Mesothelial cell of epicardium (in vitro differentiated cells): ENCODE data around the gene CHMP4B. TPM values are rescaled to one million over a fixed set of nuclear protein-coding genes. Genes with fewer than 3 reads are reported as not detected.

Experiments used
- DNase-seq, 2 experiments: peaks; one replicate each; pipeline ENCODE4 v3.0.0; 2021; ENCODE audit warnings: low spot score in 2 of 2; ENCODE audit not compliant: unreplicated experiment in 2 of 2
- H3K27ac Mint-ChIP-seq: 2 replicates; pipeline ENCODE4 v1.8.0; 2021; ENCODE audit warnings: mixed read lengths
- H3K27me3 Mint-ChIP-seq: 2 replicates; pipeline ENCODE4 v1.8.0; 2021; ENCODE audit warnings: low read depth, mixed read lengths
- H3K36me3 Mint-ChIP-seq: 2 replicates; pipeline ENCODE4 v1.8.0; 2021; ENCODE audit warnings: mixed read lengths
- H3K4me1 Mint-ChIP-seq: 2 replicates; pipeline ENCODE4 v1.8.0; 2021; ENCODE audit warnings: mixed read lengths
- H3K4me3 Mint-ChIP-seq: 2 replicates; pipeline ENCODE4 v1.8.0; 2021; ENCODE audit warnings: mild to moderate bottlenecking, moderate library complexity, mixed read lengths
- H3K9me3 Mint-ChIP-seq: 2 replicates; pipeline ENCODE4 v1.8.0; 2021; ENCODE audit warnings: mixed read lengths
- CTCF ChIP-seq: fragments of 200-600 bp; sonication (generic); IDR thresholded peaks from one replicate; pipeline ENCODE4 v1.5.0; 2021; ENCODE audit warnings: antibody characterized with exemption; ENCODE audit not compliant: unreplicated experiment
- total RNA-seq: library from RNA; stranded (reverse); gene quantifications from 3 replicates; pipeline ENCODE4 v1.2.1, GENCODE V29; 2021

The CHMP4B gene
- total RNA-seq, 1 donor from 2014 or later: 76.9 TPM

DNA sequence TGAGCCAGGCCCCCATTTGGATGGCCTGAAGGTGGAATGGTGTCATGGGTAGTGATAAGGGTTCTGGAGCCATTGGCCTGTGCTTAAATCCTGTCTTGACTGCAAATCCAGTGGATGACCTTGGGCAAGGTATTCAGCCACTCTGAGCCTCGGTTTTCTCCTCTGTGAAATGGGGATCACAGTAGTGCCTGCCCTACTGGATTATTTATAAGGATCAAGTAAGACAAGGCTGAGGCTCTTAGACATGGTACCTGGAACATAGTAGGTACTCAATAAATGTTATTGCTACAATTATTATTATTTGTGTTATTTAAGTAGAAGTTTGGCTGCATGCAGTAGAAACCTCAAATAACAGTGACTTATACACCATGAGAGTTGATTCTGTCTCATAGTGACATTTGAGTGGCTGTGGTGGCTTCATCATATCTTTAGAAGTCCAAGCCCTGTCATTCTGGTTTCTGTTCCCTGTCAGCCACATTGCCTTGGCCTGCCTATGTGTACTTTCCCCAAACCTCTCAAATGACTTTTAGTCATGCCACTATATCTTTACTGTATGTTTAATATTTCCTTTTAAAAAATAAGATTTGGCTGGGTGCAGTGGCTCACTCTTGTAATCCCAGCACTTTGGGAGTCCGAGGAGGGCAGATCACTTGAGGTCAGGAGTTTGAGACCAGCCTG is 37.6 kb upstream of the CHMP4B start:
- TF ChIP-seq CTCF: no peak
- Mint-ChIP-seq H3K4me1 (no peaks in the 10 kb centered on the region), H3K9me3 (no peaks in the 10 kb centered on the region), H3K27me3 (no peaks in the 10 kb centered on the region), H3K27ac (no peak overlapping the region), H3K4me3 (no peak overlapping the region), H3K36me3 (peaks cover 4% of the 10 kb centered on the region)
- DNase-seq: no peak

- Mint-ChIP-seq H3K4me1 (no peaks in the 10 kb centered on the region), H3K9me3 (no peaks in the 10 kb centered on the region), H3K36me3 (peaks cover 5% of the 10 kb centered on the region), H3K27ac (no peak overlapping the region), H3K4me3 (no peak overlapping the region), H3K27me3 (no peaks in the 10 kb centered on the region)
- no peak for TF ChIP-seq CTCF
- DNase-seq: no peak
Observed at GRCh38 chr20:33777816-33778215, 33.3 kb upstream of the CHMP4B start.

- Mint-ChIP-seq H3K27ac (no peak overlapping the region), H3K27me3 (no peaks in the 10 kb centered on the region), H3K36me3 (peaks cover 5% of the 10 kb centered on the region), H3K9me3 (no peaks in the 10 kb centered on the region), H3K4me3 (no peak overlapping the region), H3K4me1 (no peaks in the 10 kb centered on the region)
- no peak for DNase-seq
- TF ChIP-seq CTCF: no peak
Observed at GRCh38 chr20:33781133-33781532, 30.0 kb upstream of the CHMP4B start.

- TF ChIP-seq CTCF: no peak
- no peak for DNase-seq
- Mint-ChIP-seq H3K27me3 (no peaks in the 10 kb centered on the region), H3K36me3 (peaks cover 5% of the 10 kb centered on the region), H3K9me3 (no peaks in the 10 kb centered on the region), H3K4me3 (no peak overlapping the region), H3K27ac (no peak overlapping the region), H3K4me1 (peaks cover under 1% of the 10 kb centered on the region)
Observed at GRCh38 chr20:33781945-33782344, 29.2 kb upstream of the CHMP4B start.

- Mint-ChIP-seq H3K4me3 (no peak overlapping the region), H3K4me1 (peaks cover 6% of the 10 kb centered on the region), H3K9me3 (no peaks in the 10 kb centered on the region), H3K27me3 (no peaks in the 10 kb centered on the region), H3K27ac (no peak overlapping the region), H3K36me3 (peaks cover 5% of the 10 kb centered on the region)
- no peak for TF ChIP-seq CTCF
- no peak for DNase-seq
Observed at GRCh38 chr20:33783256-33783655, 27.9 kb upstream of the CHMP4B start.

DNA sequence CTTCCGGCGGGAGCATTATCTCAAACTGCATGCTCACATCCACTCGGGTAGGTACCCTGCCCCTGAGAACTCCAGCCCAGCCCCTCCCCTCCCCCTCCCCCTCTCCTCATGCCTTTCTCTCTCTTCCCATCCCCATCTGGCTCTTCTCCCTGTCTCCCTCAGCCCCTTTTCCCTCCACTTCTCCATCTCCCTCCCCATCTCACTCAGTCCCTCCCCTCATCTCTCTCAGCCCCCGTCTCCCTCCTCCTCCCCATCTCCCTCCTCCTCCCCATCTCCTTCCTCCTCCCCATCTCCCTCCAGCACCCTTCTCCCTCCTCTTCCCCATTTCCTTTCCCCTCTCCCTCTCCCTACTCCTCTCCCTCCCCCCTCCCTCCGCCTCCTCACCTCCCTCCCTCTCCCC is 27.3 kb upstream of the CHMP4B start:
- no peaks in the 10 kb centered on the region for H3K9me3 Mint-ChIP-seq
- no peak for DNase-seq
- TF ChIP-seq CTCF: no peak
- H3K27ac Mint-ChIP-seq: no peak overlapping the region
- no peaks in the 10 kb centered on the region for H3K27me3 Mint-ChIP-seq
- H3K4me1 Mint-ChIP-seq: peaks cover 11% of the 10 kb centered on the region
- H3K4me3 Mint-ChIP-seq: no peak overlapping the region
- H3K36me3 Mint-ChIP-seq: peaks cover 5% of the 10 kb centered on the region
